GM23338 (cell line): Measurements from ENCODE around the gene ING5. TPM values are rescaled to one million over a fixed set of nuclear protein-coding genes. Genes with fewer than 3 reads are reported as not detected.

Source experiments
- ATAC-seq: fragments of 200-7000 bp; cut with Tn5 transposase; 3 replicates; pipeline ENCODE4 v1.9.1; 2020
- DNase-seq: peaks from one replicate; pipeline ENCODE4 v3.0.0-alpha.2; 2015; ENCODE audit warnings: low spot score
- H2AFZ ChIP-seq: fragments of 200-600 bp; sonication (generic); 2 replicates; pipeline ENCODE4 v1.8.0; 2016; ENCODE audit warnings: antibody characterized with exemption, mild to moderate bottlenecking, moderate library complexity
- H3F3A ChIP-seq: fragments of 200-600 bp; sonication (generic); replicated peaks from 2 replicates; pipeline ENCODE4 v1.8.0; 2017; ENCODE audit warnings: antibody characterized with exemption, mixed run types, low read depth
- H3K27ac ChIP-seq: fragments of 200-600 bp; sonication (generic); 2 replicates; pipeline ENCODE4 v1.6.1; 2016; ENCODE audit warnings: low read depth
- H3K27me3 ChIP-seq: fragments of 200-600 bp; sonication (generic); 2 replicates; pipeline ENCODE4 v1.8.0; 2016; ENCODE audit warnings: mild to moderate bottlenecking, mixed run types, moderate library complexity; ENCODE audit not compliant: insufficient read depth
- H3K36me3 ChIP-seq: fragments of 200-600 bp; sonication (generic); 2 replicates; pipeline ENCODE4 v1.8.0; 2016; ENCODE audit warnings: mild to moderate bottlenecking; ENCODE audit not compliant: insufficient read depth
- H3K4me1 ChIP-seq: fragments of 200-600 bp; sonication (generic); 2 replicates; pipeline ENCODE4 v1.8.0; 2016; ENCODE audit warnings: mild to moderate bottlenecking, moderate library complexity; ENCODE audit not compliant: insufficient read depth
- H3K4me2 ChIP-seq: fragments of 200-600 bp; sonication (generic); 2 replicates; pipeline ENCODE4 v1.7.1; 2017; ENCODE audit warnings: mixed run types
- H3K4me3 ChIP-seq: fragments of 200-600 bp; sonication (generic); 2 replicates; pipeline ENCODE4 v1.6.1; 2016; ENCODE audit warnings: mixed run types
- H3K79me2 ChIP-seq: fragments of 200-600 bp; sonication (generic); replicated peaks from 2 replicates; pipeline ENCODE4 v1.8.0; 2017; ENCODE audit warnings: mild to moderate bottlenecking; ENCODE audit not compliant: insufficient read depth
- H3K9me2 ChIP-seq: fragments of 200-600 bp; sonication (generic); 2 replicates; pipeline ENCODE4 v1.8.0; 2017; ENCODE audit not compliant: insufficient read depth
- H4K20me1 ChIP-seq: fragments of 200-600 bp; sonication (generic); replicated peaks from 2 replicates; pipeline ENCODE4 v1.8.0; 2017; ENCODE audit warnings: mild to moderate bottlenecking; ENCODE audit not compliant: insufficient read depth
- H3K27ac Mint-ChIP-seq: 2 replicates; pipeline ENCODE4 v1.8.0; 2020; ENCODE audit warnings: inconsistent platforms, mild to moderate bottlenecking, moderate library complexity, mixed read lengths
- H3K27me3 Mint-ChIP-seq: 3 replicates; pipeline ENCODE4 v1.8.0; 2022; ENCODE audit warnings: low read depth, mild to moderate bottlenecking, moderate library complexity, mixed read lengths, inconsistent platforms; ENCODE audit not compliant: insufficient read depth, poor library complexity
- H3K36me3 Mint-ChIP-seq: 3 replicates; pipeline ENCODE4 v1.8.0; 2021; ENCODE audit warnings: low read depth, mild to moderate bottlenecking, inconsistent platforms, moderate library complexity, mixed read lengths
- H3K4me1 Mint-ChIP-seq: 3 replicates; pipeline ENCODE4 v1.8.0; 2020; ENCODE audit warnings: mild to moderate bottlenecking, inconsistent platforms, mixed read lengths
- H3K4me3 Mint-ChIP-seq: 3 replicates; pipeline ENCODE4 v1.8.0; 2021; ENCODE audit warnings: moderate library complexity, mild to moderate bottlenecking, inconsistent platforms, mixed read lengths
- H3K9me3 Mint-ChIP-seq: 3 replicates; pipeline ENCODE4 v1.8.0; 2020; ENCODE audit warnings: moderate library complexity, mild to moderate bottlenecking, inconsistent platforms, mixed read lengths
- CTCF ChIP-seq, 2 experiments: fragments of 200-600 bp in 1 of 2; sonication (generic) in 1 of 2; conservative IDR thresholded peaks; 2 replicates each; pipeline versions ENCODE4 v1.5.1 to v1.6.1; 2016 to 2017; ENCODE audit warnings: antibody characterized with exemption in 2 of 2, low read depth in 2 of 2, mild to moderate bottlenecking in 2 of 2, moderate library complexity in 1 of 2
- EZH2 ChIP-seq: fragments of 200-600 bp; sonication (generic); IDR thresholded peaks from one replicate; pipeline ENCODE4 v1.8.0; 2017; ENCODE audit warnings: antibody characterized with exemption, mild to moderate bottlenecking, low read depth; ENCODE audit not compliant: unreplicated experiment
- POLR2AphosphoS5 ChIP-seq: IDR thresholded peaks from 2 replicates; pipeline ENCODE4 v1.6.1; 2016; ENCODE audit warnings: antibody characterized with exemption, low read depth
- REST ChIP-seq: IDR thresholded peaks from one replicate; pipeline ENCODE4 v1.6.1; 2018; ENCODE audit warnings: antibody characterized with exemption; ENCODE audit not compliant: unreplicated experiment
- ZNF114 ChIP-seq: fragments of 250-450 bp; sonication (Bioruptor Pico); IDR thresholded peaks from 2 replicates; pipeline ENCODE4 v1.5.0; 2020; ENCODE audit warnings: mild to moderate bottlenecking, moderate library complexity
- ZNF331 ChIP-seq: fragments of 250-450 bp; sonication (Bioruptor Pico); IDR thresholded peaks from 2 replicates; pipeline ENCODE4 v1.5.0; 2020; ENCODE audit warnings: low read depth, mild to moderate bottlenecking, moderate library complexity
- polyA plus RNA-seq: library from polyadenylated mRNA; unstranded; fragments of >200 nt; fragmentation: Nextera tagmentation; extraction: Ambion mirVana; gene quantifications from 2 replicates; pipeline ENCODE4 v1.2.1, GENCODE V29; 2016
- total RNA-seq: library from RNA; depleted of rRNA; stranded (reverse); fragments of >200 nt; shearing (Covaris generic); gene quantifications from 2 replicates; pipeline ENCODE4 v1.2.3, GENCODE V29; 2014

ING5 gene
- total and polyA plus RNA-seq, 2 experiments from 2014 or later: 25.7 to 42.5 TPM

GRCh38 chr2:241656190-241656741, 45.6 kb upstream of the ING5 start:
- Histone ChIP-seq H3K79me2 (peaks cover 15% of the 10 kb centered on the region), H4K20me1 (peaks cover 13% of the 10 kb centered on the region; the same call in 1 of the 2 replicates), H3F3A (peaks cover 8% of the 10 kb centered on the region), H3K4me3 (no peak overlapping the region), H3K9me2 (no peaks in the 10 kb centered on the region), H2AFZ (no peak overlapping the region), H3K27me3 (no peaks in the 10 kb centered on the region), H3K4me1 (no peaks in the 10 kb centered on the region), H3K27ac (no peak overlapping the region), H3K4me2 (no peak overlapping the region), H3K36me3 (peaks cover 16% of the 10 kb centered on the region)
- TF ChIP-seq ZNF331 (CRISPR knock-in tag): no peak
- TF ChIP-seq ZNF114 (CRISPR knock-in tag): no peak
- TF ChIP-seq REST: no peak
- TF ChIP-seq POLR2AphosphoS5: no peak
- TF ChIP-seq EZH2: no peak
- Mint-ChIP-seq H3K9me3 (no peaks in the 10 kb centered on the region; the same call in 2 of the 3 replicates), H3K36me3 (peaks cover 80% of the 10 kb centered on the region), H3K4me1 (no peaks in the 10 kb centered on the region; the same call in 2 of the 3 replicates), H3K4me3 (no peak overlapping the region), H3K27ac (no peak overlapping the region), H3K27me3 (peaks cover 10% of the 10 kb centered on the region)
- DNase-seq (no peak), ATAC-seq (no peak)

GRCh38 chr2:241657786-241658254, 44.0 kb upstream of the ING5 start:
- H3K4me1 Mint-ChIP-seq: no peaks in the 10 kb centered on the region; the same call in 2 of the 3 replicates
- no peak overlapping the region for H3K27ac ChIP-seq
- no peak overlapping the region for H3K4me2 ChIP-seq
- ATAC-seq (no peak), DNase-seq (no peak)
- H4K20me1 ChIP-seq: peaks cover 8% of the 10 kb centered on the region; the same call in 1 of the 2 replicates
- H3F3A ChIP-seq: peaks cover 8% of the 10 kb centered on the region
- peaks cover 74% of the 10 kb centered on the region for H3K36me3 Mint-ChIP-seq
- 0 out of 2 replicates have a peak, but pooled peaks cover 3% of the 10 kb centered on the region for H3K79me2 ChIP-seq
- H3K27me3 Mint-ChIP-seq: peaks cover 10% of the 10 kb centered on the region
- TF ChIP-seq CTCF (conservative IDR thresholded peaks at IDR 0.05; ENCODE audit: low read depth in 2 of 2): no peak
- H3K9me3 Mint-ChIP-seq: no peaks in the 10 kb centered on the region; the same call in 2 of the 3 replicates
- H3K27me3 ChIP-seq: no peaks in the 10 kb centered on the region
- H3K9me2 ChIP-seq: no peaks in the 10 kb centered on the region
- H3K4me3 Mint-ChIP-seq: no peak overlapping the region
- H3K27ac Mint-ChIP-seq: no peak overlapping the region
- no peak overlapping the region for H3K4me3 ChIP-seq
- no peak overlapping the region for H2AFZ ChIP-seq
- no peaks in the 10 kb centered on the region for H3K4me1 ChIP-seq
- H3K36me3 ChIP-seq: peaks cover 16% of the 10 kb centered on the region
